ENCODE measurements around the gene NTM. TPM values are rescaled to one million over a fixed set of nuclear protein-coding genes. Genes with fewer than 3 reads are reported as not detected.
A peak's percentile ranks its signal among the peaks of the same experiment; 100 is the strongest.

NTM gene
- total RNA-seq, 2 donors from 2014 or later, result 19.1 to 44.7 TPM

GRCh38 chr11:132205496-132205895, 835.1 kb downstream of the NTM start:
- Histone ChIP-seq H3K4me3 (no peak overlapping the region), H3K27me3 (no peaks in the 10 kb centered on the region), H3K9me3 (no peaks in the 10 kb centered on the region), H3K27ac (no peak overlapping the region), H3K36me3 (no peaks in the 10 kb centered on the region), H3K4me1 (no peaks in the 10 kb centered on the region)
- TF ChIP-seq, protein P1, sequence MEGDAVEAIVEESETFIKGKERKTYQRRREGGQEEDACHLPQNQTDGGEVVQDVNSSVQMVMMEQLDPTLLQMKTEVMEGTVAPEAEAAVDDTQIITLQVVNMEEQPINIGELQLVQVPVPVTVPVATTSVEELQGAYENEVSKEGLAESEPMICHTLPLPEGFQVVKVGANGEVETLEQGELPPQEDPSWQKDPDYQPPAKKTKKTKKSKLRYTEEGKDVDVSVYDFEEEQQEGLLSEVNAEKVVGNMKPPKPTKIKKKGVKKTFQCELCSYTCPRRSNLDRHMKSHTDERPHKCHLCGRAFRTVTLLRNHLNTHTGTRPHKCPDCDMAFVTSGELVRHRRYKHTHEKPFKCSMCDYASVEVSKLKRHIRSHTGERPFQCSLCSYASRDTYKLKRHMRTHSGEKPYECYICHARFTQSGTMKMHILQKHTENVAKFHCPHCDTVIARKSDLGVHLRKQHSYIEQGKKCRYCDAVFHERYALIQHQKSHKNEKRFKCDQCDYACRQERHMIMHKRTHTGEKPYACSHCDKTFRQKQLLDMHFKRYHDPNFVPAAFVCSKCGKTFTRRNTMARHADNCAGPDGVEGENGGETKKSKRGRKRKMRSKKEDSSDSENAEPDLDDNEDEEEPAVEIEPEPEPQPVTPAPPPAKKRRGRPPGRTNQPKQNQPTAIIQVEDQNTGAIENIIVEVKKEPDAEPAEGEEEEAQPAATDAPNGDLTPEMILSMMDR (IDR thresholded peaks at IDR 0.05), result no peak
- DNase-seq (ENCODE audit: low spot score), result no peak

DNA sequence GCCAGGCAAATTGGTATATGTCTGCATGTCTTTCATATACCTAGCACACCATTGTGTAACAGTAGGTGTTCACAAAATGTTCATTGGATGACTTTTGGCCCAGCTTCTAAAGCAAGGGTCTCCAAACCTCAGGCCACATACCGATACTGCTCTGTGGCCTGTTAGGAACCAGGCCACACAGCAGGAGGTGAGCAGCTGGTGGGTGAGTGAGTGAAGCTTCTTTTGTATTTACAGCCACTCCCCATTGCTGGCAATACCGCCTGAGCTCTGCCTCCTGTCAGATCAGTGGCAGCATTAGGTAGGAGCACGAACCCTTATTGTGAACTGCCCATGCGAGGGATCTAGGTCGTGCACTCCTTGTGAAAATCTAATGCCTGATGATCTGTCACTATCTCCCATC, 836.6 kb downstream of the NTM start:
- Histone ChIP-seq H3K4me1 (no peaks in the 10 kb centered on the region), H3K4me3 (no peak overlapping the region), H3K36me3 (no peaks in the 10 kb centered on the region), H3K27ac (no peak overlapping the region), H3K27me3 (no peaks in the 10 kb centered on the region), H3K9me3 (no peaks in the 10 kb centered on the region)
- DNase-seq (ENCODE audit: low spot score), result no peak
- TF ChIP-seq, protein P1 (IDR thresholded peaks at IDR 0.05), result no peak

DNA sequence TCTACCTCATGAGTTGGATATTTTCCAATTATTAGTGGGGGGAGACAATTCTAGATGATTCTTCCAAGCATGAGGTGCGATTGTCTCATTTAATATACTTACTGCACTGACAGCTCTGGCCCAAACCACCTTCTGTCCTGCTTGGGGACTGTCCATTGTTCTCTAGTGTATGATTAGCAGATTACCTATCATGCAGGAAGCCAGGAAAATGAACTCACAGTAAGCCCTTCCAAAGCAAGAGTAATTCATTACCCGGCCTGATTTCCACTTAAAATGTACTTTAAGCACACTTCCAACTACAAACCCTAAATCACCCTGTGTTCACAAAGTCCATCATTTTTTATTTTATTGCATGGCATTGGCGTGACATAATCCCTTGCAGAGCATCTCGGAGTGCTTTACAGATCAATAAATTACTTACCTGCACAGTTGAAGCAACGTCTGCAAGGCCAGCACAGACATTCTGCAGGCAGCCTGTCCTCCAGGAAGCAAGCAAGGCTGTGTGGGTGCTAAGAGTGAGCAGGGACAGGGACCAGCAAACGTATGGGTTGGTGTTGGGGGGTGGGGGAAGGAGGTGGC, 838.2 kb downstream of the NTM start:
- H3K4me3 ChIP-seq, result no peak overlapping the region
- H3K9me3 ChIP-seq, result no peaks in the 10 kb centered on the region
- H3K36me3 ChIP-seq, result no peaks in the 10 kb centered on the region
- DNase-seq (ENCODE audit: low spot score), result no peak
- H3K4me1 ChIP-seq, result no peaks in the 10 kb centered on the region
- TF ChIP-seq, protein P1 (IDR thresholded peaks at IDR 0.05), result no peak
- no peaks in the 10 kb centered on the region for H3K27me3 ChIP-seq
- no peak overlapping the region for H3K27ac ChIP-seq

- Histone ChIP-seq H3K27ac (no peak overlapping the region), H3K36me3 (no peaks in the 10 kb centered on the region), H3K9me3 (no peaks in the 10 kb centered on the region), H3K4me1 (no peaks in the 10 kb centered on the region), H3K27me3 (no peaks in the 10 kb centered on the region), H3K4me3 (no peak overlapping the region)
- no peak for DNase-seq (ENCODE audit: low spot score)
- TF ChIP-seq, protein P1 (IDR thresholded peaks at IDR 0.05), result no peak
Observed at GRCh38 chr11:132211479-132211878, 841.1 kb downstream of the NTM start.

DNA sequence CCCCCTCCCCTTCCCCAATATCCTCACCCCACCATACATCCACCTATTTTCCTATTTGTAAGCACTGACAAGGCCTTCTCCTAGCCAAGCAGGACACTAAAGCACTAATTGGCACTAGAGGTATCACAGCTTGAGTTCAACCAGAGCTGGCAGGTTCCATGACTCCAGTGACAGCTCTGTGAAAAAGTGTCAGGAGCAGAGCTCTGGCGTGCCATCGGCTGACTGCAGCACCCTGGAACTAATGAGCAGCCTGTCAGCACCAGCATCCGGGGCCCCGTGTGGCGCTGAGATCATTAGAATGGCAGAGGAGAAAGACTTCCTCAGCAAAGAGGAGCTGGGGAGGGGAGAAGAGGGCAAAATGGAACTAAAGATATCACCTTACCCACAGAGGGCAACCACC, 847.4 kb downstream of the NTM start:
- no peak overlapping the region for H3K4me3 ChIP-seq
- no peaks in the 10 kb centered on the region for H3K4me1 ChIP-seq
- H3K27ac ChIP-seq, result peak overlapping the region in 1 of 2 donors; percentile 40
- TF ChIP-seq, protein P1 (IDR thresholded peaks at IDR 0.05), result no peak
- no peak for DNase-seq (ENCODE audit: low spot score)
- no peaks in the 10 kb centered on the region for H3K27me3 ChIP-seq
- no peaks in the 10 kb centered on the region for H3K9me3 ChIP-seq
- no peaks in the 10 kb centered on the region for H3K36me3 ChIP-seq

GRCh38 chr11:132220474-132220873, 850.1 kb downstream of the NTM start:
- TF ChIP-seq, protein P1 (IDR thresholded peaks at IDR 0.05), result no peak
- no peak overlapping the region for H3K4me3 ChIP-seq
- no peak overlapping the region for H3K27ac ChIP-seq
- H3K27me3 ChIP-seq, result no peaks in the 10 kb centered on the region
- H3K9me3 ChIP-seq, result no peaks in the 10 kb centered on the region
- H3K36me3 ChIP-seq, result no peaks in the 10 kb centered on the region
- no peaks in the 10 kb centered on the region for H3K4me1 ChIP-seq
- no peak for DNase-seq (ENCODE audit: low spot score)
